GM12878 (cell line): ENCODE results near the gene FBF1. TPM values are rescaled to one million over a fixed set of nuclear protein-coding genes. Genes with fewer than 3 reads are reported as not detected.

ENCODE experiments used
- ATF3 ChIP-seq: IDR thresholded peaks from 2 replicates; pipeline ENCODE4 v1.6.1; 2011; ENCODE audit warnings: low read depth, mild to moderate bottlenecking, low read length, moderate library complexity, borderline replicate concordance; ENCODE audit errors: extremely low read depth
- ATF7 ChIP-seq: fragments of 450-650 bp; IDR thresholded peaks from 2 replicates; pipeline ENCODE4 v1.6.1; 2016; ENCODE audit warnings: low read depth, mild to moderate bottlenecking
- EGR1 ChIP-seq, 2 experiments: IDR thresholded peaks; 1 replicate in 1 of 2; 2 replicates in 1 of 2; pipeline ENCODE4 v1.6.1; 2011 to 2012; ENCODE audit warnings: low read depth in 2 of 2, low read length in 2 of 2, borderline replicate concordance in 1 of 2, mild to moderate bottlenecking in 1 of 2, moderate library complexity in 1 of 2
- ESRRA ChIP-seq: IDR thresholded peaks from 2 replicates; pipeline ENCODE4 v1.6.1; 2012; ENCODE audit warnings: mild to moderate bottlenecking, low read length, improper control_type of control experiment
- MAX ChIP-seq: IDR thresholded peaks from 2 replicates; pipeline ENCODE4 v1.6.1; 2012; ENCODE audit warnings: low read depth, low read length, improper control_type of control experiment
- MLLT1 ChIP-seq: fragments of 450-650 bp; IDR thresholded peaks from 2 replicates; pipeline ENCODE4 v1.6.1; 2016; ENCODE audit warnings: mild to moderate bottlenecking
- NR2C2 ChIP-seq: IDR thresholded peaks from 2 replicates; pipeline ENCODE4 v1.6.1; 2011; ENCODE audit warnings: borderline replicate concordance, low read depth; ENCODE audit not compliant: control insufficient read depth, insufficient read length
- POLR2AphosphoS2 ChIP-seq: IDR thresholded peaks from 2 replicates; pipeline ENCODE4 v1.6.1; 2011; ENCODE audit warnings: low read depth, mild to moderate bottlenecking, low read length, improper control_type of control experiment, moderate library complexity
- REST ChIP-seq: IDR thresholded peaks from 2 replicates; pipeline ENCODE4 v1.6.1; 2012; ENCODE audit warnings: mild to moderate bottlenecking, low read depth, low read length
- RUNX3 ChIP-seq: IDR thresholded peaks from 2 replicates; pipeline ENCODE4 v1.6.1; 2012; ENCODE audit warnings: low read length, inconsistent platforms
- SPI1 ChIP-seq: IDR thresholded peaks from 2 replicates; pipeline ENCODE4 v1.6.1; 2011; ENCODE audit warnings: low read depth, mild to moderate bottlenecking, low read length, moderate library complexity, borderline replicate concordance; ENCODE audit not compliant: insufficient read depth
- SRF ChIP-seq, 2 experiments: IDR thresholded peaks; 2 replicates each; pipeline ENCODE4 v1.6.1; 2011; ENCODE audit warnings: low read depth in 2 of 2, low read length in 2 of 2, mild to moderate bottlenecking in 1 of 2, moderate library complexity in 1 of 2
- TCF12 ChIP-seq: IDR thresholded peaks from 2 replicates; pipeline ENCODE4 v1.6.1; 2011; ENCODE audit warnings: low read depth, mild to moderate bottlenecking, low read length
- TCF7 ChIP-seq: IDR thresholded peaks from 2 replicates; pipeline ENCODE4 v1.6.1; 2014; ENCODE audit warnings: antibody characterized with exemption, borderline replicate concordance
- ZBTB33 ChIP-seq: fragments of 450-650 bp; IDR thresholded peaks from 2 replicates; pipeline ENCODE4 v1.6.1; 2017; ENCODE audit warnings: mild to moderate bottlenecking
- ZNF24 ChIP-seq: fragments of 450-650 bp; IDR thresholded peaks from 2 replicates; pipeline ENCODE4 v1.6.1; 2017; ENCODE audit warnings: antibody characterized with exemption, mild to moderate bottlenecking
- ZNF384 ChIP-seq: IDR thresholded peaks from 2 replicates; pipeline ENCODE4 v1.6.1; 2012; ENCODE audit warnings: low read depth, mild to moderate bottlenecking, low read length, improper control_type of control experiment, borderline replicate concordance
- polyA plus RNA-seq, 11 experiments: library from polyadenylated mRNA; depleted of rRNA in 4 of 11; unstranded in 6 of 11; stranded (reverse) in 5 of 11; fragments of >200 nt; fragmentation: Nextera tagmentation in 4 of 11; fragmentation: Illumina TruSeq in 1 of 11; extraction: Ambion mirVana in 4 of 11; extraction: Trizol in 1 of 11; gene quantifications; 1 replicate in 1 of 11; 2 replicates in 10 of 11; pipeline versions ENCODE4 v1.2.1 to v1.2.3, GENCODE V29; 2011 to 2016; ENCODE audit warnings: inconsistent platforms in 2 of 11, missing spikeins in 2 of 11, low read depth in 1 of 11
- total RNA-seq, 4 experiments: library from RNA; depleted of rRNA in 3 of 4; stranded (reverse); fragments of >200 nt in 3 of 4; fragmentation: Illumina TruSeq in 1 of 4; extraction: Trizol in 1 of 4; gene quantifications; 2 replicates each; pipeline versions ENCODE4 v1.2.1 to v1.2.3, GENCODE V29; 2013 to 2021
- TF ChIP-seq, protein P1 (sequence below): fragments of 450-650 bp; IDR thresholded peaks from 2 replicates; pipeline ENCODE4 v1.6.1; 2017; ENCODE audit warnings: mild to moderate bottlenecking, low read depth, inconsistent platforms; ENCODE audit not compliant: poor library complexity, severe bottlenecking

FBF1 gene
- total and polyA plus RNA-seq, 10 of the 15 experiments (the other 5 are each of a cell fraction or from before 2014, with no cell fraction given): 0.29 to 15.0 (median 7.0) TPM

- TF ChIP-seq NR2C2 (no peak), REST (no peak), SRF (IDR thresholded peaks at IDR 0.05; ENCODE audit: low read depth in 2 of 2, low read length in 2 of 2) (no peak; a peak in 1 of 4 replicates), TCF12 (peak; percentile 54; the same call in 1 of the 2 replicates), ZNF24 (no peak), ZBTB33 (no peak), RUNX3 (no peak), MAX (peak; percentile 66; the same call in 1 of the 2 replicates), MLLT1 (no peak), SPI1 (no peak), TCF7 (no peak; the same call in 1 of the 2 replicates), ZNF384 (no peak), POLR2AphosphoS2 (peak; percentile 53; the same call in 1 of the 2 replicates), ESRRA (0 out of 2 replicates have a peak, but pooled peaks have one; percentile 23), ATF3 (no peak), EGR1 (IDR thresholded peaks at IDR 0.05; ENCODE audit: borderline replicate concordance in 1 of 2, low read depth in 2 of 2, low read length in 2 of 2) (0 out of 3 replicates have a peak, but pooled peaks of 1 of the 2 experiments have one; percentile 17), ATF7 (no peak)
- TF ChIP-seq, protein P1, sequence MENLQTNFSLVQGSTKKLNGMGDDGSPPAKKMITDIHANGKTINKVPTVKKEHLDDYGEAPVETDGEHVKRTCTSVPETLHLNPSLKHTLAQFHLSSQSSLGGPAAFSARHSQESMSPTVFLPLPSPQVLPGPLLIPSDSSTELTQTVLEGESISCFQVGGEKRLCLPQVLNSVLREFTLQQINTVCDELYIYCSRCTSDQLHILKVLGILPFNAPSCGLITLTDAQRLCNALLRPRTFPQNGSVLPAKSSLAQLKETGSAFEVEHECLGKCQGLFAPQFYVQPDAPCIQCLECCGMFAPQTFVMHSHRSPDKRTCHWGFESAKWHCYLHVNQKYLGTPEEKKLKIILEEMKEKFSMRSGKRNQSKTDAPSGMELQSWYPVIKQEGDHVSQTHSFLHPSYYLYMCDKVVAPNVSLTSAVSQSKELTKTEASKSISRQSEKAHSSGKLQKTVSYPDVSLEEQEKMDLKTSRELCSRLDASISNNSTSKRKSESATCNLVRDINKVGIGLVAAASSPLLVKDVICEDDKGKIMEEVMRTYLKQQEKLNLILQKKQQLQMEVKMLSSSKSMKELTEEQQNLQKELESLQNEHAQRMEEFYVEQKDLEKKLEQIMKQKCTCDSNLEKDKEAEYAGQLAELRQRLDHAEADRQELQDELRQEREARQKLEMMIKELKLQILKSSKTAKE: no peak
These were observed at the start of gene FBF1 (continued) for GRCh38 chr17:75940727-75941441.
